Right lobe of liver (tissue), 6 donors: ENCODE results near the gene TTC39A. TPM values are rescaled to one million over a fixed set of nuclear protein-coding genes. Genes with fewer than 3 reads are reported as not detected.

Source experiments
- ATAC-seq, 4 donors: fragments of 200-7000 bp; cut with Tn5 transposase; one replicate each; pipeline ENCODE4 v1.9.1; 2020; ENCODE audit warnings: mild to moderate bottlenecking in 4 of 4, moderate library complexity in 4 of 4
- DNase-seq, 3 donors: peaks; one replicate each; pipeline ENCODE4 v3.0.0-alpha.2; 2020
- H3K27ac ChIP-seq, 3 donors: fragments of 200-600 bp; one replicate each; pipeline ENCODE4 v1.8.0; 2022
- H3K27me3 ChIP-seq, 2 donors: fragments of 200-600 bp; one replicate each; pipeline ENCODE4 v1.8.0; 2022
- H3K36me3 ChIP-seq, 4 donors: fragments of 200-600 bp; sonication (generic) in 1 of 4; one replicate each; pipeline versions ENCODE4 v1.5.1 to v1.8.0; 2017 to 2022; ENCODE audit warnings: control low read depth in 1 of 4
- H3K4me1 ChIP-seq, 4 donors: fragments of 200-600 bp; sonication (generic) in 1 of 4; one replicate each; pipeline versions ENCODE4 v1.5.1 to v1.8.0; 2017 to 2022; ENCODE audit warnings: control low read depth in 1 of 4
- H3K4me3 ChIP-seq, 3 donors: fragments of 200-600 bp; one replicate each; pipeline ENCODE4 v1.8.0; 2022
- H3K9me3 ChIP-seq, 4 donors: fragments of 200-600 bp; sonication (generic) in 1 of 4; one replicate each; pipeline versions ENCODE4 v1.5.1 to v1.8.0; 2017 to 2022; ENCODE audit warnings: control low read depth in 1 of 4
- CTCF ChIP-seq, 4 donors: fragments of 200-600 bp in 3 of 4; fragments of 450-650 bp in 1 of 4; IDR thresholded peaks; one replicate each; pipeline versions ENCODE4 v1.5.1 to v1.8.0; 2016 to 2022; ENCODE audit warnings: antibody characterized with exemption in 4 of 4, mild to moderate bottlenecking in 2 of 4
- POLR2A ChIP-seq: fragments of 450-650 bp; IDR thresholded peaks from one replicate; pipeline ENCODE4 v1.6.1; 2017; ENCODE audit warnings: antibody characterized with exemption, mild to moderate bottlenecking
- WGBS: methylation state at CpG from one replicate; pipeline ENCODE4 v1.1.6; 2018; ENCODE audit warnings: low coverage, low lambda C conversion rate; ENCODE audit not compliant: insufficient coverage; ENCODE audit errors: missing lambda C conversion rate; 5-methylcytosine and 5-hydroxymethylcytosine counted together
- intact Hi-C, 2 donors: fragments of 100-400 bp; cut with DNase I; formaldehyde crosslinking; loops; one replicate each; pipeline versions ENCODE4 v1.11.2 to v1.14.1; 2022
- total RNA-seq, 6 experiments: library from RNA; depleted of rRNA in 2 of 6; stranded (reverse); fragments of >200 nt in 2 of 6; fragmentation: NEBNext Ultra II Directional in 3 of 6; extraction: Animal tissue kit (Norgen Biotek cat#: 25700) in 3 of 6; gene quantifications; one replicate each; pipeline versions ENCODE4 v1.1.0 to v1.2.4, GENCODE V29; 2016 to 2023
- donor health status: DM: no; HTN: yes; CAD: no.
- donor health status: DM: no; HTN: no; CAD: no.
- donor health status: DM: no; HTN: no; CAD: no.
- donor health status: DM: no; HTN: yes; CAD: no.
- donor health status: DM: no; HTN: yes; CAD: no.

Gene TTC39A
- total RNA-seq, 6 experiments from 2014 or later, result 0.34 to 8.5 (median 3.4) TPM

DNA sequence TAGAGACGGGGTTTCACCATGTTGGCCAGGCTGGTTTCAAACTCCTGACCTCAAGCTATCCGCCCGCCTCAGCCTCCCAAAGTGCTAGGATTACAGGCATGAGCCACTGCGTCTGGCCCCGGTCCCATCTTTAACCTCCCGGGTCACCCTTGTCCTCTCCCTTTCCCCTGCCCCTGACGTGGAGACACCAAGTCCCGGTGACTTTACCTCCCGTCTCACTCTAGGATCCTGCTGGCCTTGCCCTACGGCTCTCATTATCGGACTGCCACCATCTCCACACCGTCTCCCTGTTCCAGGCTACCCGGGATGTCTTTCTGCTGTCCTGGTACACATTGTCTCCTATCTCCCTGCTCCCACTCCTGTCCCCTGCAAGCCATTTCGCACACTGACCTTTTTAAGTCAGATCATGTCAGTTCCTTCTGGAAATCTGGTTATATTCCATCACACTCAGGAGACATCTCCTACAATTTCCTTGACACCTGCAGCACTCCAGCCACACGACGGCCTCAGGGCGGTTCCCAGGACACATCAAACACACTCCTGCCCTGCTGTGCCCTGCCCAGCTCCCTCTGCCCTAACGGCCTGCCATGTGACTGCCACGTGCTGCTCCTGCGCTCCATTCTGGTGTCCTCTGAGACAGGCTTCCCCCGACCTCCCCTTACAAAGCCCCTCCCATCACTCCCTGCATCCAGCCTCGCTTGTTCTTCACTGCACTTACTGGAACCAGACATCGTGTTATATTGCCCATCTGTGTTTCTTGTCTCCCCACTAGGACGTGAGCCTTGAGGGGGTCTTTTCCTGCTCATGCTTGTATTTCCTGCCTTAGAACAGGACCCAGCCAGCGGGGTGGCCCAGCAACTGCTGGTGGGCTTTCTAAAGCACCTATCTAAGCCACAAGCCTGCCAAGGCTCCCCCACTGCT, 32.7 kb downstream of the TTC39A start:
- 71% methylated on average over 18 of the region's 25 CpGs for whole genome bisulfite sequencing
- ATAC-seq, result peak; percentile 7 to 38 (median 14)
- Histone ChIP-seq H3K27ac (no peak overlapping the region), H3K4me1 (peaks cover 0 to 5% (median 0%) of the 10 kb centered on the region in 4 donors), H3K4me3 (peak overlapping the region; percentile 27 to 57 (median 36)), H3K9me3 (no peaks in the 10 kb centered on the region), H3K27me3 (no peaks in the 10 kb centered on the region), H3K36me3 (no peaks in the 10 kb centered on the region)
- intact Hi-C loops, result loop anchor here in 1 of 2 donors (10.0 kb wide), 1 partner anchor 103 kb away; no protein-coding TSS in a partner anchor
- peak in 1 of 3 donors; percentile 47 for DNase-seq
- TF ChIP-seq POLR2A, result no peak
- no peak for TF ChIP-seq CTCF (IDR thresholded peaks at IDR 0.05)

DNA sequence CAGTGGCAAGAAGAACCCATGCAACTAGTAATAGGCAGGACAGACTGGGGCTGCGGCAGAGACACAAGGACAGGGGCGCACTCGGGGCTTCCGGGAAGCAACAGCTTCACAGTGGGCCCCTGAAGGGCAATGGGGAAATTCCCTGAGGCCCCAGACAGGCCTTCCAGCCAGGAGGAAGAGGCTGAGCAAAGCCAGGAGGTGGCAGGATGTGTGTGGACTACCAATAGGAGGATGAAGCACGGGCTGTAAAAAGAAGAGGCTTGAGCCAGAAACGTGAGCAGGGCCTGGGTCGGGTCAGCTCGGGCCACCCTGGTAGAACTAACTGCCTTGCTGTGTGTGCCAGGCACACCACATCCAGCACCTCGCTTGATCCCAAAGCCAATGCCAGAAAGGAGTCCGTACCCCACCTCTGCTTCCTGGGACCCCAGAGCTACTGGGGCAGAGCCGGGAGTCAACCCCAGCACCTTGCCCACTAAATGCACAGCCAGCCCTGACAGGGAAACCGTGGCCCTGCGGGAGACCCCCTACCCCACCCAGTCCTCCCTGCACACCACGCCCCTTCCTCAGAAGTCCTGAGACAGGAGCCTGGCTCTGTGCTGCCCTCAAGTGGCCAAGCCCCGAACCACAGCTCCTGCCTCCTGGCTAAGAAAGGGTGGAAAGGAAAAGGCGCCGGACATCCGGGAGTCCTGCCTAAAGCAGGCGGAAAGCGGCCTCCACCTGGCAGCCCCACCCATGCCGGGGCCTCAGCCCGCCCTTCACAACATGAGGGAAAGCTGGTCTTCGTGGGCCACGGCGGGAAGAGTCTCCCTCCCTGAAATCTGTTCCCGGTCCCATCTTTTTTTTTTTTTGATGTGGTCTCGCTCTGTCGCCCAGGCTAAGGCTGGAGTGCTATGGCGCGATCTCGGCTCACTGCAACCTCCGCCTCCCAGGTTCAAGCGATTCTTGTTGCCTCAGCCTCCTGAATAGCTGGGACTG, 33.7 kb downstream of the TTC39A start:
- TF ChIP-seq CTCF (IDR thresholded peaks at IDR 0.05), result peak; percentile 93 to 96 (median 95)
- no peak for TF ChIP-seq POLR2A
- no peaks in the 10 kb centered on the region for H3K27me3 ChIP-seq
- H3K36me3 ChIP-seq, result no peaks in the 10 kb centered on the region
- DNase-seq, result peak; percentile 79 to 83 (median 82)
- ATAC-seq, result peak; percentile 89 to 95 (median 92)
- H3K27ac ChIP-seq, result no peak overlapping the region
- H3K4me1 ChIP-seq, result peaks cover 0 to 5% (median 0%) of the 10 kb centered on the region in 4 donors
- intact Hi-C loops, result loop anchor here in 1 of 2 donors (10.0 kb wide), 1 partner anchor 102 kb away; no protein-coding TSS in a partner anchor
- no peaks in the 10 kb centered on the region for H3K9me3 ChIP-seq
- WGBS, result 32% methylated on average over 5 of the region's 33 CpGs
- peak overlapping the region; percentile 27 to 57 (median 36) for H3K4me3 ChIP-seq

GRCh38 chr1:51295926-51296325, 34.4 kb downstream of the TTC39A start:
- no peak for DNase-seq
- Histone ChIP-seq H3K36me3 (no peaks in the 10 kb centered on the region), H3K9me3 (no peaks in the 10 kb centered on the region), H3K4me3 (no peak overlapping the region), H3K4me1 (peaks cover 0 to 5% (median 0%) of the 10 kb centered on the region in 4 donors), H3K27ac (no peak overlapping the region), H3K27me3 (no peaks in the 10 kb centered on the region)
- TF ChIP-seq POLR2A (no peak), CTCF (IDR thresholded peaks at IDR 0.05) (no peak)
- ATAC-seq, result no peak
- intact Hi-C loops, result loop anchor here in 1 of 2 donors (10.0 kb wide), 1 partner anchor 101 kb away; no protein-coding TSS in a partner anchor
- 92% methylated on average over 4 of the region's 17 CpGs for WGBS

DNA sequence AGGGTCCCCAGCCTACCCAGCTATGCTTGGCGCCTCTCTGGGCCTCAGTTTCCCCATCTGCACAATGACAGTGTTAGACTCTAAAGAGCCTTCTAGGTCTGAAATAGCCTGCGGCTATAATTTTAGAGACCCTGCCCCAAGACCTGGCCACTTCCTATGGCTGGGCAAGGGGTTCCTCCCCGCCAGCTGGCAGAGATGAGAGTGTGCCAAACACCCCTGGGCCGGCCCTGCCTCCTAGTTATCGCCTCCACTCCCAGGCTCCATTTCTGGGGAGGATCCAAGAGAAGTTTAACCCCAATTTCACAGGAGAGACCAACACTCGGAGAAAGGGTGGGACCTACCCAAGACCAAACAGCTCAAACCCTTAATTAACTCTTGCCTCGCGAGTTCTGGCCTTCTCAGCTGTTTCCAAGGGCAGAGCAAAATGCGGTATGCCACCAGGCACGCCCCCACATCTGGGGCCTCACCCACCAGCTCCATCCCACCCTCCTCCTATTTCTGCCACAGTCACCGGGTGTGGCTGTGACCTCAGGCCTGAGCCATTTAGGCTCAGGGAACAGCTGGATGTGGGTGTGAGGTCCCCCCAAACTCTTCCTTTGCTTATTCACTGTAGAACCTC, 35.7 kb downstream of the TTC39A start:
- Histone ChIP-seq H3K27ac (no peak overlapping the region), H3K4me3 (no peak overlapping the region), H3K27me3 (no peaks in the 10 kb centered on the region), H3K9me3 (no peaks in the 10 kb centered on the region), H3K36me3 (no peaks in the 10 kb centered on the region), H3K4me1 (peaks cover 0 to 5% (median 0%) of the 10 kb centered on the region in 4 donors)
- no peak for TF ChIP-seq POLR2A
- no peak for TF ChIP-seq CTCF (IDR thresholded peaks at IDR 0.05)
- ATAC-seq, result no peak
- WGBS, result 100% methylated on average over 1 of the region's 11 CpGs
- DNase-seq, result no peak
- intact Hi-C loops, result loop anchor here in 1 of 2 donors (10.0 kb wide), 1 partner anchor 100 kb away; no protein-coding TSS in a partner anchor
